ENCODE results near the gene SUN1. TPM values are rescaled to one million over a fixed set of nuclear protein-coding genes. Genes with fewer than 3 reads are reported as not detected.

The SUN1 gene
- total and polyA plus RNA-seq, 9 of the 15 experiments (the other 6 are each of a cell fraction or from before 2014, with no cell fraction given): 36.8 to 132 (median 62.3) TPM

DNA sequence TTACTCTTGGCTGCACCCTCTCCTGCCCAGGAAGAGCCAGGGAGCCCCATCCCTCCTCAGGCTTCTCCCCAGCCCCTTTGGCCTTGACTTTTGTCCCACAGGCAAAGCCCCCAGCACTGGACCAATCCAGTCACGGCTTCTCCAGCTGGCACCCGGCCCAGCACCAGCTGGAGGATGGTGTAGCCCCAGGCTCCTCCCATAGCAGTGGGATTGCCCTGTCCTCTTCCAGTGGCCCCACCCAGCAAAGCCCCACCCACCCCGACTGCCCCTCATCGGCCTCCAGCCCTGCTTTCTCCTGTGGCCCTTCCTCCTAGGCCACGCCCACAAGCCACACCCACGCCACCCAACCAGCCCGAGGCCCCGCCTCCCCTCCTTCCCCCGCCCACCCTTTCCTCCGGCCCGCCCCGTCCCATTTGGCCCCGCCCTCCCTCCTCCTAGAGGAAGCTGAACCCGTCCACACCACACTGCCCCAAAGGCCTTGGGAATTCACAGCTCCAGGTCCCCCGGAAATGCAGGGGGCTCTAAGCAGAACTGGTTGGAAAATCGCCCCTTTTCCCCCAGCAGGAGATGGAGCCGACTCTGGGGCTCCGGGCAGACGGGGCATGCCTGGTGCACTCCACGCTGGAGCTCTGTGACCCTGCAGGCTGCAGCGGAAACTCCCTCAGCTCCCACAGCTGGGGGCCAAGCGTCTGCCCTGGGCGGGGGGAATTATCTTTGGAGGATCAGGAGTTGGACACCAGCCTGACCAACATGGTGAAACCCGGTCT is 69.3 kb downstream of the SUN1 start:
- H3K79me2 ChIP-seq (ENCODE audit: control insufficient read depth, insufficient read depth, low read length): no peaks in the 10 kb centered on the region
- in situ Hi-C loops (cut with MboI) (no loop called here), intact Hi-C loops (cut with micrococcal nuclease) (no loop called here)
- peaks cover 9 to 19% of the 10 kb centered on the region in 2 experiments; a peak in 1 of 5 replicates for H3K27me3 ChIP-seq (ENCODE audit: control insufficient read depth in 2 of 2, insufficient read depth in 2 of 2, low read length in 2 of 2)
- ChIA-PET CTCF (ENCODE audit: low intra/inter-chr PET ratio) (no interaction called here), POLR2A (interaction anchor here (0.6 to 2.5 kb wide), 10 partner anchors 9 to 648 kb away, joined by 3 to 8 read pairs (median 4); partner anchors contain the start of genes COX19 and GET4)
- BruUV-seq (replicated peaks): no TSS peak
- H3K9me3 ChIP-seq (replicated peaks; ENCODE audit: control insufficient read depth, insufficient read depth, low read depth, low read length): no peaks in the 10 kb centered on the region
- ATAC-seq: peak; percentile 91
- peak overlapping the region; percentile 74 for H3K4me2 ChIP-seq (ENCODE audit: insufficient read depth, low read length)
- H3K4me1 ChIP-seq (replicated peaks in 1 of 2; ENCODE audit: control insufficient read depth in 2 of 2, insufficient read depth in 2 of 2, low read length in 2 of 2): peaks cover 28 to 74% of the 10 kb centered on the region in 2 experiments
- no peaks in the 10 kb centered on the region; the same call in 1 of the 2 replicates for H4K20me1 ChIP-seq (replicated peaks; ENCODE audit: control insufficient read depth, insufficient read depth, low read length)
- H3K9ac ChIP-seq (ENCODE audit: insufficient read depth in 1 of 2, low read depth in 2 of 2, low read length in 2 of 2): peak overlapping the region in 1 of 2 experiments; percentile 84; a peak in 2 of 4 replicates
- peak; percentile 82 for FAIRE-seq
- H3K36me3 ChIP-seq (ENCODE audit: control insufficient read depth, insufficient read depth, low read length): peaks cover 17% of the 10 kb centered on the region; the same call in 2 of the 3 replicates
- H3K9me1 ChIP-seq (ENCODE audit: control insufficient read depth, insufficient read depth, low read length): no peaks in the 10 kb centered on the region
- H2AFZ ChIP-seq (ENCODE audit: low read depth, low read length): peak overlapping the region; percentile 99
- WGBS (ENCODE audit: insufficient coverage, low coverage, missing lambda C conversion rate): 6% methylated on average over 6 of the region's 24 CpGs
- peak; percentile 94 to 100 (median 100) for DNase-seq (ENCODE audit: extremely low read depth in 1 of 4, low spot score in 3 of 4)
- peak overlapping the region; percentile 27; the same call in 1 of the 2 replicates for H3K4me3 ChIP-seq
- no peak overlapping the region for H3K27ac ChIP-seq (ENCODE audit: extremely low read depth, low read depth, low read length)
- TF ChIP-seq KDM5B (IDR thresholded peaks at IDR 0.05; ENCODE audit: insufficient replicate concordance, low read depth, low read length) (peak; percentile 35), GABPA (tag; conservative IDR thresholded peaks at IDR 0.05; ENCODE audit: low read depth) (0 out of 2 replicates have a peak, but pooled peaks have one; percentile 37), SUPT5H (IDR thresholded peaks at IDR 0.05) (0 out of 2 replicates have a peak, but pooled peaks have one; percentile 20), RBFOX2 (IDR thresholded peaks at IDR 0.05; ENCODE audit: low read depth, low read length) (0 out of 2 replicates have a peak, but pooled peaks have one; percentile 42), HDAC1 (IDR thresholded peaks at IDR 0.05) (0 out of 4 replicates have a peak, but pooled peaks of 1 of the 2 experiments have one; percentile 16), NFIC (IDR thresholded peaks at IDR 0.05) (peak; percentile 89), TAF1 (IDR thresholded peaks at IDR 0.05; ENCODE audit: control insufficient read depth, extremely low read depth, insufficient read depth, low read length, severe bottlenecking) (no peak), ZBTB17 (CRISPR knock-in tag; IDR thresholded peaks at IDR 0.05) (0 out of 2 replicates have a peak, but pooled peaks have one; percentile 22), MAZ (CRISPR knock-in tag; conservative IDR thresholded peaks at IDR 0.05 in 1 of 2, IDR thresholded peaks at IDR 0.05 in 1 of 2) (peak in 1 of 2 experiments; percentile 57; a peak in 2 of 4 replicates), PHF8 (IDR thresholded peaks at IDR 0.05; ENCODE audit: borderline replicate concordance, low read length) (peak; percentile 60; the same call in 1 of the 2 replicates)
- TF ChIP-seq, protein P1, sequence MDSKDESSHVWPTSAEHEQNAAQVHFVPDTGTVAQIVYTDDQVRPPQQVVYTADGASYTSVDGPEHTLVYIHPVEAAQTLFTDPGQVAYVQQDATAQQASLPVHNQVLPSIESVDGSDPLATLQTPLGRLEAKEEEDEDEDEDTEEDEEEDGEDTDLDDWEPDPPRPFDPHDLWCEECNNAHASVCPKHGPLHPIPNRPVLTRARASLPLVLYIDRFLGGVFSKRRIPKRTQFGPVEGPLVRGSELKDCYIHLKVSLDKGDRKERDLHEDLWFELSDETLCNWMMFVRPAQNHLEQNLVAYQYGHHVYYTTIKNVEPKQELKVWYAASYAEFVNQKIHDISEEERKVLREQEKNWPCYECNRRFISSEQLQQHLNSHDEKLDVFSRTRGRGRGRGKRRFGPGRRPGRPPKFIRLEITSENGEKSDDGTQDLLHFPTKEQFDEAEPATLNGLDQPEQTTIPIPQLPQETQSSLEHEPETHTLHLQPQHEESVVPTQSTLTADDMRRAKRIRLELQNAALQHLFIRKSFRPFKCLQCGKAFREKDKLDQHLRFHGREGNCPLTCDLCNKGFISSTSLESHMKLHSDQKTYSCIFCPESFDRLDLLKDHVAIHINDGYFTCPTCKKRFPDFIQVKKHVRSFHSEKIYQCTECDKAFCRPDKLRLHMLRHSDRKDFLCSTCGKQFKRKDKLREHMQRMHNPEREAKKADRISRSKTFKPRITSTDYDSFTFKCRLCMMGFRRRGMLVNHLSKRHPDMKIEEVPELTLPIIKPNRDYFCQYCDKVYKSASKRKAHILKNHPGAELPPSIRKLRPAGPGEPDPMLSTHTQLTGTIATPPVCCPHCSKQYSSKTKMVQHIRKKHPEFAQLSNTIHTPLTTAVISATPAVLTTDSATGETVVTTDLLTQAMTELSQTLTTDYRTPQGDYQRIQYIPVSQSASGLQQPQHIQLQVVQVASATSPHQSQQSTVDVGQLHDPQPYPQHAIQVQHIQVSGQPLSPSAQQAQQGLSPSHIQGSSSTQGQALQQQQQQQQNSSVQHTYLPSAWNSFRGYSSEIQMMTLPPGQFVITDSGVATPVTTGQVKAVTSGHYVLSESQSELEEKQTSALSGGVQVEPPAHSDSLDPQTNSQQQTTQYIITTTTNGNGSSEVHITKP (IDR thresholded peaks at IDR 0.05; ENCODE audit: partially characterized antibody): peak; percentile 70
- TF ChIP-seq, protein P2, sequence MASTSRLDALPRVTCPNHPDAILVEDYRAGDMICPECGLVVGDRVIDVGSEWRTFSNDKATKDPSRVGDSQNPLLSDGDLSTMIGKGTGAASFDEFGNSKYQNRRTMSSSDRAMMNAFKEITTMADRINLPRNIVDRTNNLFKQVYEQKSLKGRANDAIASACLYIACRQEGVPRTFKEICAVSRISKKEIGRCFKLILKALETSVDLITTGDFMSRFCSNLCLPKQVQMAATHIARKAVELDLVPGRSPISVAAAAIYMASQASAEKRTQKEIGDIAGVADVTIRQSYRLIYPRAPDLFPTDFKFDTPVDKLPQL (IDR thresholded peaks at IDR 0.05; ENCODE audit: extremely low read depth, insufficient read length): no peak
- TF ChIP-seq, protein P3, sequence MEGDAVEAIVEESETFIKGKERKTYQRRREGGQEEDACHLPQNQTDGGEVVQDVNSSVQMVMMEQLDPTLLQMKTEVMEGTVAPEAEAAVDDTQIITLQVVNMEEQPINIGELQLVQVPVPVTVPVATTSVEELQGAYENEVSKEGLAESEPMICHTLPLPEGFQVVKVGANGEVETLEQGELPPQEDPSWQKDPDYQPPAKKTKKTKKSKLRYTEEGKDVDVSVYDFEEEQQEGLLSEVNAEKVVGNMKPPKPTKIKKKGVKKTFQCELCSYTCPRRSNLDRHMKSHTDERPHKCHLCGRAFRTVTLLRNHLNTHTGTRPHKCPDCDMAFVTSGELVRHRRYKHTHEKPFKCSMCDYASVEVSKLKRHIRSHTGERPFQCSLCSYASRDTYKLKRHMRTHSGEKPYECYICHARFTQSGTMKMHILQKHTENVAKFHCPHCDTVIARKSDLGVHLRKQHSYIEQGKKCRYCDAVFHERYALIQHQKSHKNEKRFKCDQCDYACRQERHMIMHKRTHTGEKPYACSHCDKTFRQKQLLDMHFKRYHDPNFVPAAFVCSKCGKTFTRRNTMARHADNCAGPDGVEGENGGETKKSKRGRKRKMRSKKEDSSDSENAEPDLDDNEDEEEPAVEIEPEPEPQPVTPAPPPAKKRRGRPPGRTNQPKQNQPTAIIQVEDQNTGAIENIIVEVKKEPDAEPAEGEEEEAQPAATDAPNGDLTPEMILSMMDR (IDR thresholded peaks at IDR 0.05 in 2 of 3, conservative IDR thresholded peaks at IDR 0.05 in 1 of 3; ENCODE audit: insufficient read depth in 2 of 3, low read depth in 1 of 3, low read length in 3 of 3): 0 out of 6 replicates have a peak, but pooled peaks of 1 of the 3 experiments have one; percentile 4
